SJCRH30 (cell line): ENCODE results near the gene UNC45A. TPM values are rescaled to one million over a fixed set of nuclear protein-coding genes. Genes with fewer than 3 reads are reported as not detected.
A peak's percentile ranks its signal among the peaks of the same experiment; 100 is the strongest.
"Not testable (repeated sequence)": the region's sequence is repeated elsewhere in the genome, so short reads cannot be mapped to it uniquely, and the experiment has no call there.

Source experiments
- DNase-seq, 2 experiments: peaks; one replicate each; pipeline ENCODE4 v3.0.0-alpha.2; 2015 to 2020
- H3K27ac ChIP-seq: fragments of 250-450 bp; sonication (Bioruptor Pico); 2 replicates; pipeline ENCODE4 v1.5.1; 2020; ENCODE audit warnings: mild to moderate bottlenecking, moderate library complexity
- H3K27me3 ChIP-seq: fragments of 250-450 bp; sonication (Bioruptor Pico); 2 replicates; pipeline ENCODE4 v1.5.1; 2020; ENCODE audit warnings: mild to moderate bottlenecking, moderate library complexity
- H3K36me3 ChIP-seq: fragments of 250-450 bp; sonication (Bioruptor Pico); 2 replicates; pipeline ENCODE4 v1.5.1; 2020; ENCODE audit warnings: mild to moderate bottlenecking, moderate library complexity
- H3K4me1 ChIP-seq: fragments of 250-450 bp; sonication (Bioruptor Pico); 2 replicates; pipeline ENCODE4 v1.5.1; 2020; ENCODE audit warnings: mild to moderate bottlenecking, moderate library complexity
- H3K4me3 ChIP-seq: fragments of 250-450 bp; sonication (Bioruptor Pico); 2 replicates; pipeline ENCODE4 v1.5.1; 2020; ENCODE audit warnings: mild to moderate bottlenecking, moderate library complexity
- H3K9me3 ChIP-seq: fragments of 250-450 bp; sonication (Bioruptor Pico); replicated peaks from 2 replicates; pipeline ENCODE4 v1.5.1; 2020; ENCODE audit warnings: mild to moderate bottlenecking, moderate library complexity
- total RNA-seq: library from RNA; depleted of rRNA; stranded (reverse); fragments of >200 nt; shearing (Covaris generic); gene quantifications from 2 replicates; pipeline ENCODE4 v1.2.3, GENCODE V29; 2014

Gene UNC45A
- total RNA-seq, 1 experiment from 2014 or later = 42.4 TPM

DNA sequence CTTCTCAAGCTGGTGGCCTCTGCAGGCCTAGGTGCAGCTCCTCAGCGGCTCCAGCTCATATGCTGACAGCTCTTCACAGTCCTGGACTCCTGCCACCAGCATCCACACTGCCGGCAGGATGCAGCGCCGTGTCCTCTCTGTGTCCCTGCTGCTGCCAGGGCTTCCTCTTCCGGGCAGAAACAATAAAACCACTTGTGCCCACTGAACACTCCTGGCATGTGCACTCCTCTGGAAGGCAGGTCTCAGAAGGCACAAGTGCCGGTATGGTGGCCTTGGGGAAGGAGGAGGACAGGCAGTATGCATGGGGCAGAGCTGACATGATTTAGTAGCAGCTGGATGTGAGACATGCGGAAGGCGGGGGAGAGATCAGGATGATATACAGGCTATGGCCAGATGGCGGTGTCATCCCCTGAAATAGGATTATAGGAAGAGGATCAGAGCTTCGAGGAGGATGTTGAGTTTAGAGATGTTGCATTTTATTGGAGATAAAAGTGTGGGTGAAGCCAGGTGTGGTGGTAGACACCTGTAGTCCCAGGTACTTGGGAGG is 39.4 kb upstream of the UNC45A start:
- Histone ChIP-seq H3K27ac (no peak overlapping the region), H3K27me3 (peaks cover 10% of the 10 kb centered on the region; the same call in 1 of the 2 replicates), H3K4me1 (no peaks in the 10 kb centered on the region), H3K4me3 (no peak overlapping the region), H3K9me3 (no peaks in the 10 kb centered on the region), H3K36me3 (no peaks in the 10 kb centered on the region)
- peak in 1 of 2 experiments; percentile 57 for DNase-seq

DNA sequence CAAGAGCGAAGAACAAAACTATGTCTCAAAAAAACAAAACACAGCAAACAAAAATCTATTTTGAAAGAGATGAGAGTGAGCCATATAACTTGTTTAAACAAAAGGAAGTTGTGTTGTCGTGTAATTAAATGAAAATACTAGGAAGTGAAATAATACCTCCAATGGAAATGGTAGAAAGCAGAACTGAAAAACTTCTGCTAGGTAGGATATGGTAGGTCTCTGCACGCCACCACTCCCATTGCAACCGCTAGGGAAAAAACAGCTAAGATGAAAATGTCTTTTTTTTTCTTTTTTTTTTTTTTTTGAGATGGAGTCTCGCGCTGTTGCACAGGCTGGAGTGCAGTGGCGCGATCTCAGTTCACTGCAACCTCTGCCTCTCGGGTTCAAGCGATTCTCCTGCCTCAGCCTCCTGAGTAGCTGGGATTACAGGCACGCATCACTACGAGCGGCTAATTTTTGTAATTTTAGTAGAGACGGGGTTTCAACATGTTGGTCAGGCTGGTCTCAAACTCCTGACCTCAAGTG is 37.9 kb upstream of the UNC45A start:
- not testable (repeated sequence) for H3K4me1 ChIP-seq, DNase-seq, H3K9me3 ChIP-seq

DNA sequence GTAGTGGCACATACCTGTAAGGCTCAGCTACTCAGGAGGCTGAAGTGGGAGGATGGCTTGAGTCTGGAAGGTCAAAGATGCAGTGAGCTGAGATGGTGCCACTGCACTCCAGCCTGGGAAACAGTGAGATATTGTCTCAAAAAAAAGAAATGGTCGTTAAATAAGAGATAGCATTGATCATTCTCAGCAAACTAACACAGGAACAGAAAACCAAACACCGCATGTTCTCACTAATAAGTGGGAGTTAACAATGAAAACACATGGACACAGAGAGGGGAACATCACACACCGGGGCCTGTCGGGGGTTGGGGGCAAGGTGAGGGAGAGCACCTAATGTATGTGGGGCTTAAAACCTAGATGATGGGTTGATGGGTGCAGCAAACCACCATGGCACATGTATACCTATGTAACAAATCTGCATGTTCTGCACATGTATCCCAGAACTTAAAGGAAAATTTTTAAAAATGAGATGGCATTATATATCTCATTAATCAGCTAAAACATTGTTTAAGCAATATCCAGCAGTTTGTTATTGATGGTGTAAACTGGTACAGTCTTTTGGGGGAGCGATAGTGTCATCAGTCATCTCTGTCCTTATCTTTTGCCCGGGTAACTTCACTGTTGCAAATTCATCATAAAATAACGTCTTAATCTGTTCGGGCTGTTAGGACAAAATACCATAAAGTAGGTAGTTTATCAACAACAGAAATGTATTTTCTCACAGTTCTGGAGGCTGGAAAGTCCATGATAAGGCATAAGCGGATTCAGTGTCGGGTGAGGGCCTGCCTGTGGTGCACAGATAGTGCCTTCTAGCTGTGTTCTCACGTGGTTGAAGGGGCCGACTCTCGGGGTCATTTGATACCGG is 33.7 kb upstream of the UNC45A start:
- Histone ChIP-seq H3K4me1 (peaks cover 13% of the 10 kb centered on the region), H3K27me3 (0 out of 2 replicates have a peak, but pooled peaks cover 3% of the 10 kb centered on the region), H3K36me3 (peaks cover 2% of the 10 kb centered on the region; the same call in 1 of the 2 replicates), H3K27ac (no peak overlapping the region), H3K9me3 (no peaks in the 10 kb centered on the region), H3K4me3 (peak overlapping the region; percentile 67)
- peak; percentile 52 to 72 for DNase-seq

More for the DNA sequence above, 37.9 kb upstream of the UNC45A start:
- H3K27me3 ChIP-seq, H3K27ac ChIP-seq, H3K36me3 ChIP-seq, H3K4me3 ChIP-seq: not testable (repeated sequence)

DNA sequence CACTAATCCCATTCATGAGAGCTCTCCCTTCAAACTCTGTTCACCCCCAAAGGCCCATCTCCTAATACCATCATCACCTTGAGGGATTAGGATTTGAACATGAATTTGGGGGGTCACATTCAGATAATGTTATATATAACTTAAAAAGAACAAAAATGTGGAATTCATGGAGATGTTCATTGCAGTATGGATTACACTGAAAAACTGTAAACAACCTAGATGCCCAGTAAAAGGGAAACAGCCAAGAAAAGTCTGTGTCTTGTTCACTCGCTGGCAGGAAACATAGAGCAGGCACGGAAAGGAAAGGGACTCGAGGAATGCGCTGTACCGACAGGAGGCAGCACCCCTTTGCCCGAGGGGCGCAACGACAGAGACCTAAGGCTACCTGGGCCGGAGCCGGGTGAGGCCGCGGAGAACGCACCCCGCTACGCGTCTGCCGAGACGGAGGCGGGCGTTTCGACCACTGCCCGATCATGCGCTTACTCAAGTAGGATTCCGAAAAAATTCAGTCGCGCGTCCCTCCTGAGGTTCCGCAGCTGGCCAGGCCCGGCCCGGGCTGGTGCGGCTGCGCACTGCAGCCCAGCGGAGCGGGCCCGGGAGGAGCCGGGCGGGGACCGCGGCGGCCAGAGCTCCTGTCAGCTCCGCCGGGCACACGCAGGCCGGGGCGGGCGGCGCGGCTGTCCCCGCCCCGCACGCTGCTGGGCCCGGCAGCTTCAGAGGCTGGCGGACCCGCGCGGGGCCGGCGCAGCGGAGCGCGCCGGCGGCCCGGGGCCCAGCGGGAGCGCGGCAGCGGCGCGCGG is 32.8 kb upstream of the UNC45A start:
- DNase-seq = peak; percentile 72 to 81
- peak overlapping the region; percentile 67 for H3K4me3 ChIP-seq
- peaks cover 13% of the 10 kb centered on the region for H3K4me1 ChIP-seq
- no peaks in the 10 kb centered on the region for H3K27me3 ChIP-seq
- peak overlapping the region; percentile 33 for H3K27ac ChIP-seq
- H3K36me3 ChIP-seq = peaks cover 2% of the 10 kb centered on the region; the same call in 1 of the 2 replicates
- no peaks in the 10 kb centered on the region for H3K9me3 ChIP-seq

DNA sequence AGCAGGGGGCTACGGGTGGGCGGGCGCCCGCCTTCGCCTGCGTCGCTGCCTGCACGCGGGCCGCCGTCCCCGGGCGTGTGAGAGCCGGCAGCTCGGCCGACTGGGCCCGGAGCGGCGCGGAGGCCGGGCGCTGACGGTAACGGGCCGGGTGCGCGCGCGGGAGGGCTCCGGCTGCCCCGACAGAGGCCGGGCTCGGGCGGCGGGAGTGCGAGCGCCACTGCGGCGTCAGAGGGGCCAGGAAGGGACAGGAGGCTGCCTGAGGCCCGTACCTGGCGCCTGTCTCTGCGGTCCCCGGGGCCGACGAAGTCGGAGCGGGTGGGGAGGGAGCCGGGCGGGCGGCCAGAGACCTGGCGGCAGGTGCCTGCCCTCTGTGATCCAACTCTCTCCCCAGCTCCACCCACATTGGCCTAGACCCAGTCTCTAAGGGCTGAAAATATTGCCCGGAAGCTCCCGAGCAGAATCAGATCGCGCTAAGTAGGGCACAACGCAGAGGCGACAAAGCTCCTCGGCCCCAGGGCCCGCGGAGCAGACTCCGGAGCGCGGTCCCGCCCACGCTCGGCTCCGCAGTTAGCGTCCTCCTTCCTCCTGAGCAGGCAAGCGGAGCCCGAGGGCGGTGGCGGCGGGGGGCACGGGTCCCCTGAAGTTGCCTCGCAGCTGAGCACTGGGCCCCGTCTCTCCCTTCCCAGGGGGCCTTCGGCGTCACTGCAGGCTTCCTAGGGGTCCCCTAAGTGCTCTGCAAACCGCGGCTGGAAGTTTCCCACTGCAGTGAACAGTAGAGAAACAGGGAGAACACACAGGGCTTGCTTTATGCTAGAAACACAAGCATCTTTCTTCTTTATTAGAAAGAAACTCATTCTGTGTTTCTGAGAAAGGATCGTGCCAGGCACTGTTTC is 32.0 kb upstream of the UNC45A start, which contains the start of gene MAN2A2:
Gene MAN2A2 (plus strand): TSS at position 463 of the 893 bp plus-strand sequence. CDS start 906 bp downstream, outside the sequence.
- H3K36me3 ChIP-seq = peaks cover 2% of the 10 kb centered on the region; the same call in 1 of the 2 replicates

DNA sequence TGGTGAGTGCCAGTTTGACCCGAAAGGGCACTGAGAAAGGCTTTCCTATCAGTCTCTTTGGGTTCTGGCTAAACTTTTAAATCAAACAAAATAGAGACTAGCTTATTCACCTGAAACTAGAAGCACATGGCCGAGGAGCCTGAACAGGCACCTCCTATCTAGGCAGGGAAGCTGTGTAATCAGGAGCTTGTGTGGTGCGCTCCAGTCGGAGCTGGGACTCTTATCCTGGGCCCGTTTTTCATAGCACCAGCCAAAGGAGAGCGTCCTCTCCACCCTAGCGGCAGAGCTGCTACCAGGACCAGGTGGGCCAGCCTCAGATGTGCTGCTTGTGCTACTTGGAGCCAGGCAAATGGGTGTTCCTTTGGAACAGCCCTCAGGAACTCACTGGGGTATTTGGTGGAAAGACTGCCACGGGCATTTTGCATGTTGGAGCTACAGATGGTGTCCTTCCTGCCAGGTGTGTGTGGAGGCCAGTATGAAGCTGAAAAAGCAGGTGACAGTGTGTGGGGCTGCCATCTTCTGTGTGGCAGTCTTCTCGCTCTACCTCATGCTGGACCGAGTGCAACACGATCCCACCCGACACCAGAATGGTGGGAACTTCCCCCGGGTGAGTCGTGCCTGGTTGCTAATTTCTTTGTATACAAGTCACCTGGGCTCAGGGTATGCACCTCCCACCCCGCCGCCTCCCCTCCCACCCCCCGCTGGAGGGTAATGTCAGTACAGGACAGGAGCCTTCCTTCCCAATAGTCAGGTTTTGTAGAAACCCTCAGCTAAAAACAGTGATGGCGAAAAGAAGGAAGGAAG is 31.1 kb upstream of the UNC45A start:
- Histone ChIP-seq H3K4me3 (peak overlapping the region; percentile 67), H3K9me3 (no peaks in the 10 kb centered on the region), H3K36me3 (peaks cover 2% of the 10 kb centered on the region; the same call in 1 of the 2 replicates), H3K4me1 (peaks cover 13% of the 10 kb centered on the region), H3K27ac (no peak overlapping the region), H3K27me3 (no peaks in the 10 kb centered on the region)
- no peak for DNase-seq

More for the DNA sequence above, 32.0 kb upstream of the UNC45A start, which contains the start of gene MAN2A2:
- H3K4me1 ChIP-seq = peaks cover 13% of the 10 kb centered on the region
- no peaks in the 10 kb centered on the region for H3K9me3 ChIP-seq
- peak; percentile 39 to 58 for DNase-seq
- peak within 1 kb of the TSS; percentile 33 for H3K27ac ChIP-seq
- H3K4me3 ChIP-seq = peak within 1 kb of the TSS; percentile 67
- no peaks in the 10 kb centered on the region for H3K27me3 ChIP-seq

DNA sequence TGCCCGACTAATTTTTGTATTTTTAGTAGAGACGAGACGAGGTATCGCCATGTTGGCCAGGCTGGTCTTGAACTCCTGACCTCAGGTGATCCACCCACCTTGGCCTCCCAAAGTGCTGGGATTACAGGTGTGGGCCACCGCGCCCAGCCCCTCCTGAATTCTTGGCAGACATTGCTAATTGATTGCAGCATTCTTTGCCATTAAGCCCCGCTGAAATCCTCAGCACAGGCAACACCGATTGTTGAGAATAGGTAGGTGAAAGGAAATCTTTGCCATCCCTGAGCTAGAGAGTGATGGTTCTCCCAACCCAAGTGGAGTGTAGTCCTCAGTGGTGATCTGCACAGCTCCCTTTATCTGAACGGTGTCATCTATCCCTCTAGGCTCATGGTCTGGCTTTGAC is 30.3 kb upstream of the UNC45A start:
- no peak for DNase-seq

DNA sequence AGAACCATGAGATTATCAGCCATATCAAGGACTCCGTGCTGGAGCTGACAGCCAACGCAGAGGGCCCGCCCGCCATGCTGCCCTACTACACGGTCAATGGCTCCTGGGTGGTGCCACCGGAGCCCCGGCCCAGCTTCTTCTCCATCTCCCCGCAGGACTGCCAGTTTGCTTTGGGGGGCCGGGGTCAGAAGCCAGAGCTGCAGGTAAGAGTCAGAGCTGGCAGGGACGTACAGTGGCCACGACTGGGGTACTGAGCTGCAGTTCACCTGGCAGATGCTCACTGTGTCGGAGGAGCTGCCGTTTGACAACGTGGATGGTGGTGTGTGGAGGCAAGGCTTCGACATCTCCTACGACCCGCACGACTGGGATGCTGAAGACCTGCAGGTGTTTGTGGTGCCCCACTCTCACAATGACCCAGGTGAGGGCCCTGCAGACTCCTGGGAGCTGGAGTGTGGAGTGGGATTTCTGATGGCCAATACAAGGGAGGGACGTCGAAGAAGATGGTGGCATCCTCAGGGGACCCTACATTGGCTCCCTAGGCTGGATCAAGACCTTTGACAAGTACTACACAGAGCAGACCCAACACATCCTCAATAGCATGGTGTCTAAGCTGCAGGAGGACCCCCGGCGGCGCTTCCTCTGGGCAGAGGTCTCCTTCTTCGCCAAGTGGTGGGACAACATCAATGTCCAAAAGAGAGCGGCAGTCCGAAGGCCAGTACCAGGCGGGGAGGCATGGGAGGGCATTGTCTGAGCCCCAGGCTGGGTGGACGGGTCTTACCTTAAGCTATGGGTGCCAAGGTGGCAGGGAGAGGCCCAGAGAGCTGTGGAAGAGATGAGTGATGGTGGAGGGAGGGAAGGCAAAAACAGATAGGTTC is 29.5 kb upstream of the UNC45A start:
- peaks cover 2% of the 10 kb centered on the region; the same call in 1 of the 2 replicates for H3K36me3 ChIP-seq
- H3K27me3 ChIP-seq = no peaks in the 10 kb centered on the region
- no peak overlapping the region for H3K27ac ChIP-seq
- H3K4me1 ChIP-seq = peaks cover 13% of the 10 kb centered on the region
- no peak for DNase-seq
- H3K9me3 ChIP-seq = no peaks in the 10 kb centered on the region
- no peak overlapping the region for H3K4me3 ChIP-seq

More for the DNA sequence above, 30.3 kb upstream of the UNC45A start:
- Histone ChIP-seq H3K27me3 (no peaks in the 10 kb centered on the region), H3K36me3 (peaks cover 2% of the 10 kb centered on the region; the same call in 1 of the 2 replicates), H3K9me3 (no peaks in the 10 kb centered on the region), H3K4me1 (peaks cover 13% of the 10 kb centered on the region), H3K4me3 (no peak overlapping the region), H3K27ac (no peak overlapping the region)

DNA sequence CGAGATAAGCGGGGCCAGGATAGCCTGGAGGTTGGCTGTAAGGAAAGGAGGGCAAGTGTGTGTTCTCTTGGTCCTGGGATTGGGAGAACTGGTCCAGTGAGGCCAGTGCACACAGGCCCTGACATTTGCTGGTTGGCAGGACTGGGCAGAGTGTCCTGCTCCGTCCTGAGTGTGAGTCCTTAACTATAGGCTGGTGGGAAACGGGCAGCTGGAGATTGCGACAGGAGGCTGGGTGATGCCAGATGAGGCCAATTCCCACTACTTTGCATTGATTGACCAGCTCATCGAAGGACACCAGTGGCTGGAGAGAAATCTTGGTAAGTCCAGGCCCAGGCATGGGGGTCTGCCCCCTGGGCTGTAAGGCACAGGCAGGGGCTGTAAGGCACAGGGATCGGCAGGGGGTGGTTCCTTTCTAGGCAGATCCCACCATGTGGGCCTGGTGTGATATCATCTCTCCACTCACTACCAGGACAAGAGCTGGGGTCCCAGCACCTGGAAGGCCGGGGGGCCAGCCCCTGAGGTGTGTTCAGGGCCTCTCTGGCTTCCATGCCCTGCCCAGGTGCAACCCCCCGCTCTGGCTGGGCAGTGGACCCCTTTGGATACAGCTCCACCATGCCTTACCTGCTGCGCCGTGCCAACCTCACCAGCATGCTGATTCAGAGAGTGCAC is 28.8 kb upstream of the UNC45A start:
- Histone ChIP-seq H3K36me3 (peaks cover 2% of the 10 kb centered on the region; the same call in 1 of the 2 replicates), H3K27ac (no peak overlapping the region), H3K4me3 (no peak overlapping the region), H3K27me3 (no peaks in the 10 kb centered on the region), H3K4me1 (peaks cover 13% of the 10 kb centered on the region), H3K9me3 (no peaks in the 10 kb centered on the region)
- no peak for DNase-seq

DNA sequence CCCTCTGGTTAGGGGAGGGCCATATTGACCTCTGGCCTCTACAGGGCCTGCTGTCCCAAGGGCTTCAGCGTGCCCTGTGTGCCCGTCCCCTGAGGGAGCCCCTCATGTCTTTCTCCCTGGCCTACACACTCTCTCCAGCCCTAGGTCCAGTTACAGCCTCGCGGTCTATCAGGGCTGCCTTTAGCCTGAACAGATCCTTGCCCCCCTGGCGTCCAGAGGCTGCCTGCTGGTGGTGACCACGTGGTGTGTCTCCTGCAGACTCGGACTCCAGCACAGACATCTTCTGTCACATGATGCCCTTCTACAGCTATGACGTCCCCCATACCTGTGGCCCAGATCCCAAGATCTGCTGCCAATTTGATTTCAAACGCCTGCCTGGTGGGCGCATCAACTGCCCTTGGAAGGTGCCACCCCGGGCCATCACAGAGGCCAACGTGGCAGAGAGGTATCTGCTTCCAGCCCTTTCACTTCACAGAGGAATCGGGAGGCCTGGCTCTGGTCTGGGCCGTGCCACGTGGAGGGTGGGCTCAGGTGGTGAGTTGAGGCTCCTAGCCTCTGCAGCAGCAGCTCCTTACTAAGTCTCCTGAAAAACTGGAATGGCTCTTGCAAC is 27.9 kb upstream of the UNC45A start:
- peaks cover 2% of the 10 kb centered on the region; the same call in 1 of the 2 replicates for H3K36me3 ChIP-seq
- H3K9me3 ChIP-seq = no peaks in the 10 kb centered on the region
- no peaks in the 10 kb centered on the region for H3K27me3 ChIP-seq
- H3K4me1 ChIP-seq = peaks cover 7% of the 10 kb centered on the region
- DNase-seq = no peak
- H3K27ac ChIP-seq = no peak overlapping the region
- H3K4me3 ChIP-seq = no peak overlapping the region

DNA sequence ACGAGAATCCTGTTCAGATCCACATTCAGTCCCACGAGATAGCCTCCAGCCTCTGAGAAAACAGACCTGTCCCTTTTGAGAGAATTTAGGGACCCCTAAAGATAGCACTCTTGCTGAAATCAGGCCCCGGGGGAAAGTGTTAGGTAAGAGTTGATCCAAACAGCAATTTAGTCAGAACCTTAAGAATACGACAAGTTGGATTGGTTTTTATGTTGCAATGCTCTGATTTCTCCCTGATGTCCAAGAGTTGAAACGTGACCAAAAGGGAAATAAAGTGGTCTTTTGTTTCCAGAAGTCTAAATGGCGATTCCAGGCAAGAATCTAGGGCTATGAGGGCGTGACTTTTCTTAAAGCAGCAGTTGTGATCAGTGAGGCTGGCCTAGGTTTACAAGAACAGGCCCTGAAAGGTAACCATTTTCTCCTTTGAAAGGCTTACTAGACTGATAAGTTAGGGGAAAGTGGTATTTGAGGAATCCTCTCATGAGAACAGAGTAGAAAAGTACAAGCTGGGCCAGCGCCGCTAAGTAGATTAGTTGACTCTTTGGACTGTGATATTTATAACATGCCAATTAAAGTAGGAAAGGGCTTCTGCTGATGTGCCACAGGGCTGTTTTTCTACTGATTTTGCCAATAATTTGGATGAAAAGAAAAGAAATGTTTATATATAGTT is 27.1 kb upstream of the UNC45A start:
- Histone ChIP-seq H3K27ac (no peak overlapping the region), H3K9me3 (no peaks in the 10 kb centered on the region), H3K4me1 (peaks cover 7% of the 10 kb centered on the region), H3K36me3 (peaks cover 2% of the 10 kb centered on the region; the same call in 1 of the 2 replicates), H3K27me3 (no peaks in the 10 kb centered on the region), H3K4me3 (no peak overlapping the region)
- no peak for DNase-seq
